Activated gamma-delta T cell (primary cell): ENCODE measurements around the gene SRP68.
"Not testable (repeated sequence)": the region's sequence is repeated elsewhere in the genome, so short reads cannot be mapped to it uniquely, and the experiment has no call there.

Experiments used
- DNase-seq: peaks from one replicate; lab custom pipeline; 2025; lab: John Stamatoyannopoulos, UW

The SRP68 gene

DNA sequence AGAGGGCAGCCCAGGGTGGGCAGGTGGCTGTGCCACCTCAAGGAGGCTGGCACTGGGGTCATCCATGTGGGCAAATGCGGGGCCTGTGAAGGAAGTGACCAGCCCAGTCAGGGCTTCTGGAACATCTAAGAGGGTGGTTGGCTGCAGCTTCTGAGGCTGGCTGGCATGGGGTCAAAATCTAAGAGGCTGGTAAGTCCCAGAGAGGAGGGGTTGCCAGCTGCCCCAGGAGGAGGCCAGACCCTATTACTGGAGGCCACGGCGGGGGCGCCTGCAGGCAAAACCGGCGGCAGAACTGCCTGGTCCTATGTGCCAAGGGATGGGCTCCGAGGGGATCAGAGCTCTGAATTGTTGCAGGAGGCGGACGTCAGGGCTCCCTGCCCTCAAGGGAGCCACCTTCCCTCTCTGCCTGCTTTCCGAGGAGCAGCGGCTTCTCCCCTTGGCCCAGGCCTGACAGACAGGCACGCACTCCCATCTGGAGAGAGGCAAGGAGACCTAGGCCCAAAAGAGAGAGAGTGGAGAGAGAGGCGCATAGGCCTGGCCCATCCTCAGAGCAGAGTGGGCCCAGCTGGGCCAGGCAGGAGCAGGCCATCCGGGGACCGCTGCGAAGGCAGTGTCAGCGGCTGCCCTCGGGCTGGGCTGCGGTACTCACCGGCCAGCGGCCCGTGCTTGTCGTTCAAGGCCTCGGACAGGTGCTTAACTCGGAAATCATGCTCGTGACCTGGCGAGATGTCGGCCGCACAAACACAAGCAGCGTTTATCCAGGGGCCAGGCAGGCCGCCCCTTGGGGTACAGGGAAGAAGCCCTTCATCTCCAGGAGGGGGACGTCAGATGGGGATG lies 17.6 kb upstream of the SRP68 start:
- DNase-seq = no peak

DNA sequence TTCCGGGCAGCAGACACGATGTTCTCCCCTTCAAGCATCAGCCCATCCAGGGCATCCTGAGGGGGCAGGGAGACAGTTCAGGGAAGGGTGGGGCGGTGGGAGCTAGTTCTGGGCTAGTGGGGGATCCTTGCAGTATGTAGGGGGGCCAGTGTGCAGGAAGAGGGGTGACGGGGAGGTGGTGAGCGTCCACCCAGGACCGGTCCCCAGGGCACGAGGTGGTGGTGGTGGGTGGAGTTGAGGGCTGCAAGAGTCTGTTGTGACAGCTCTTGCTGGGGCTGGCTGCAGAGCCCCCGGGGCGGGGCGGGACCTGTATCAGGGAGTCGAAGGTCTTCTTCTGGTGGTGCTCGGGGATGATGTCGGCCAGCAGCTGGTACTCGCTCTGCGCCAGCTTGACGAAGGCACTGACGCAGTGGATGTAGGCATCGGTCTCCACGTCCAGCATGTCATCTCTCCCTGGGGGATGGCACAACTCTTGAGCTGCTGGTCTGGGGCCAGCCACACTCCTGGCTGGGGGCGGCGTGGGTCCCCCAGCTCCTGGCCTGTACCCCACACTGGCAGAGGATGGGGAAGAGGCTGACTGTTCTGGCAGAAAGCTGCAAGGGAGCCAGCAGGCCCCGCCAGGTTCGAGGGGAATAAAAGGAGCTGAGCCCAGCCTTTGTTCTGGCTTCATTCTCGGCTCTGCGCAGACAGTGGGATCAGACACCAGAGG lies 16.7 kb upstream of the SRP68 start:
- DNase-seq = no peak

DNA sequence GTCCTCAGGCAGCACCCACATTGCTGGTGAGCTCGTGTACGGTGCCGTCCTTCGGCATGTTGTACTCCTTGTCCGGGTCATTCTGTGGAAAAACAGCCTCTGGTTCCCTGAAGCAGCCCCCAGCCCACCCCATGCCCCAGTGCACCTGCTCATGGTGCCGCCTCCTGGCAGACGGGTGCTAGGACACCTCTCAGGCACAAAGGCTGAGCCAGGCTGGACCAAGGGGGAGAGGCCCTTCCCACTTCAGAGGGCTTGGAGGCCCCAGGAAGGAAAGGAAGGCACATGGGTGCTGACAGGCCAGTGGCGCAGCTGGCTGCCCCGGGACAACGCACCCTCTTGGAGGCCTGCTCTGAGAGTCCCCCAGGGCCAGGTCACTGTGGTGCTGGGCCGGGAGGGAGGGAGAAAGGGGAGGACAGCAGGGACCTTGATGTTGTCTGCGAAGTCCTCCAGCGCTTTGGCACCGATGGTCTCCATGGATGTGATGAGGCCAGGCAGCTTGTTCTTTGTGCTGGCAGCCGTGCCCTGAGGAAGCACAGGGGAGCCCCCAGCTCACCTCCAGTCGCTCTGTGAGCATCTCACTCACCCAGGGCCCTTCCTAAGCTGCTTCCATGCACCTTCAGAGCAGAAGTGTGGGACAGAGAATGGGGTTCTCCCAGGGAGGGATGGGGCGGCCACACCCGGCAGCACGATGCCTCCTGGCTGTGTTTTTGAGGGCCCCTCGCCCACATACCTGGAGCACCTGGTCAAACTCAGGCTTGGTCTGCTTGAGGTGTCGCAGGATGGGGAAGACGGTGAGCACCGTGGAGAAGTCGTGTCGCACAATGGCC lies 15.9 kb upstream of the SRP68 start:
- DNase-seq = no peak

DNA sequence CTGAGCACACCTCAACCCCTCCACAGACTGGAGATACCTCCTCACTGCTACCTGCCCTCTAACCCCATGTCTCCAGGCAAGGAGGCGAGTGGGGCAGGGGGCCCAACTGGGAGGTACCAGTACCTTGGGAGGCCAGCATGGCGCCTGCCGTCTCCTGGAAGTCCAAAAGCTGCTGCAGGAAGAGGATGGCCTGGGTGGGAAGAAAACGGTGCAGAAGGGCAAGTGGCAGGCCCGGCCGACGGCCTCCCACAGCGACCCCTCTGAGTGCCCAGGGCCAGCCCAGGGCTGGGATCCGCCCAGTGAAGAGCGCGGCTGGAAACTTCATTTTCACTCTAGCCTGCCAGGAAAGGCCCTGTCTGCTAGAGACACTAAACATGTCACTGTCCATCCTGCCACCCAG lies 15.2 kb upstream of the SRP68 start:
- no peak for DNase-seq

DNA sequence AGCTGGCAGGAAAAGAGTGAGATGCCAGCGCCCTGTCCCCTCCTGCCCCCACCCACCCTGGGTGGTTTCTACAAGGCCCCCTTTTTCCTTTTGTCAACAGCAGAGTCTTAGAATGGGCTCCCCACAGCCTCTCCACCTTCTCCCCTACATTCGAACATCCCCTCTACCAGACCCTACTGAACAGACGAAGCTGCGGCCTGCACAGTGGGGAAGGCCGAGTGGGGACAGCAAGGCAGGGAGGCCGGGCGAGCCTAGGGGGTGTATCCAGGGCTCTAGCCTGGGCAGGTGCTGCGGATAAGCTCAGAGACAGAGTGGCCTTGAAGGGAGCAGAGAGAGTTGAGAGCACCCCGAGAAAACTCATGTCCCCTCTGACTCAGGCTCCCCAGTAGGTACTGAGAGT lies 14.1 kb upstream of the SRP68 start:
- DNase-seq = no peak

DNA sequence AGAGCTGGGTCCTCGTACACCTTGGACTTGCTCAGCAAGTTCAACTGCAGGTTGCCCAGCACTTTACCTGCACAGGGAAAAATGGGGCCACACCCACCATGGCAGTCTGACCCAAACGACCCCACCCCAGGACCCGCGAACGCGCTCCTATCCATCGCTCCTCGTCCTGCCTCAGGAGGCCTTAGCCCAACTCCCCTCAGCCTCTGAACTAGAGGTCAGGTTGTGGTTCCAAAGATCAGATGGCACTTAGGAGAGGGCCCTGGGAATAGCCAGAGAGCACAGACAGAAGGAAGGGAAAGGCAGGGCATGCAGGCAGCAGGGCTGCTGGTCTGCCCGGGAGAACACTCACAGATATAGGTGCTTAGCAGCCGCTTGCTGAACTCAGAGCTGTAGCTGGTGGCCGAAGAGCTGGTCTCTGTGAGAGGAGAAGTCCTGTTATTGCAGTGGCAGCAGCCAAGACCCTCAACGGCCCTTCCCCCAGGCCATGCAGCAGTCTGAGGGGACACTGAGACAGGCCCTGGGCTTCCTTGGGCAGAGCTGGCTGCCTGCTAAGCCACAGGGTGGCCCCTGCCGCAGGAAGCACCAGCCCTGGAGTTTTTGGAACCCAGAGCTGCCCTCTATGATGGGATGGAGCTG lies 13.5 kb upstream of the SRP68 start:
- DNase-seq = no peak

DNA sequence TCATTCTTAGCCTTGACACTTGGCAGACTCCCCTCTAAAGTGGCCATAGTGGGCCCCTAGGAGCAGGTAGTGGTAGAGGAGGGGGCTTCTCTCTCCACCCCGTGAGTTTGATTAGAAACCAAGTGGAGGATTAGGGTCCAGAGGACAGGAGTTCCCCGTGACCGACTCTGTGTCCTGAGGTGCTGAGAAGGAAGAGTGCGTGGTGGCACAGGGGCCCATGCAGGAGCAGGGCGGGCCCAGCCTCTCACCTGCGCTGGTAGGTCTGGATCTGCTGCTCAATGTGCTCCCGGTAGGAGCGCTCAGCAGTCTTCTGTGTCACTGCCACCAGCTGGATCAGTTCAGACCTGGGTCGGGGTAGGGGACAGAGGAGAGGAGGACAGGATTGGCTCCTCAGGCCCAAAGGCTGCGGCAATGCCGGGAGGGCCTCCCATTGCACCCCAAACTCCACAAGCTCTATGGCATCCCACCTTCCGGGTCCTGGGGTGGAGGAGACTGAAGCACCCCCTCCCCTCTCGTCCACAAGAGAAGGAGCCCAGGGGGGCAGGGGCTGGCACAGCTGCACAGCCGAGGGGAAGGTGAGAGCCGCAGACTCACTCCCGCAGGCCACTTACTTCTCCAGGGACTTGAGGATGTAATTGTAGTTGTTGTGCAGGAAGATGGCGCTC lies 12.9 kb upstream of the SRP68 start:
- no peak for DNase-seq

DNA sequence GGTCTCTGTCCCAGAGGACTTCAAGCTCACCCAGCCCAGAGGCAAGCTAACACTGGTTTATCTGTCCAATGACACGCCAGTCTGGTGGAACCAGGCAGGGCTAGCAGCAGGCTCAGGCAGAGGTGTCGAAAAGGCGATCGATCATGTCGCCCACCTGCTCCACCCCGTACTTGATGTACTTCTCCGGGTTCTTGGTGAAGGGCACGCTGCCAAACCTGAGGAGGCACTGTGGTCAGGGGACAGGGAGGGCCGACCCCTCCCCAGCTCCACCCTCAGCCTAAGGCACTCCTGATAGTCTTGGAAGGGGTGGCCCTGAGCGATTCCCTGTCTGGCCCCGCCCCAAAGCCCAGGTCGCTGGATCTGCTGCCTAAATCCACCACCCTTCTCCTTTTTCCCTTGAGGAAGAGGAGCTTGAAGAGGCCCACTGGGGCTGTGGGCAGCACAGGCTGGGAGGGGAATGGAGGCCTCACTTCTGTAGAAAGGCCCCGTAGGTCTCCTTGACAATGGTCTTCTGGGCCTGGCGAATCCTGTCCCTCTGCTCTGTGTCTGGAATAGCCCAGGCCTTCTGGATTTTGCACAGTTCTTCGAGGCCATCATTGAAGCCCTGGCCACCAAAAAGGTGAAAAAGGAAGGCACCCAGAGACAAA lies 11.3 kb upstream of the SRP68 start:
- DNase-seq = no peak

DNA sequence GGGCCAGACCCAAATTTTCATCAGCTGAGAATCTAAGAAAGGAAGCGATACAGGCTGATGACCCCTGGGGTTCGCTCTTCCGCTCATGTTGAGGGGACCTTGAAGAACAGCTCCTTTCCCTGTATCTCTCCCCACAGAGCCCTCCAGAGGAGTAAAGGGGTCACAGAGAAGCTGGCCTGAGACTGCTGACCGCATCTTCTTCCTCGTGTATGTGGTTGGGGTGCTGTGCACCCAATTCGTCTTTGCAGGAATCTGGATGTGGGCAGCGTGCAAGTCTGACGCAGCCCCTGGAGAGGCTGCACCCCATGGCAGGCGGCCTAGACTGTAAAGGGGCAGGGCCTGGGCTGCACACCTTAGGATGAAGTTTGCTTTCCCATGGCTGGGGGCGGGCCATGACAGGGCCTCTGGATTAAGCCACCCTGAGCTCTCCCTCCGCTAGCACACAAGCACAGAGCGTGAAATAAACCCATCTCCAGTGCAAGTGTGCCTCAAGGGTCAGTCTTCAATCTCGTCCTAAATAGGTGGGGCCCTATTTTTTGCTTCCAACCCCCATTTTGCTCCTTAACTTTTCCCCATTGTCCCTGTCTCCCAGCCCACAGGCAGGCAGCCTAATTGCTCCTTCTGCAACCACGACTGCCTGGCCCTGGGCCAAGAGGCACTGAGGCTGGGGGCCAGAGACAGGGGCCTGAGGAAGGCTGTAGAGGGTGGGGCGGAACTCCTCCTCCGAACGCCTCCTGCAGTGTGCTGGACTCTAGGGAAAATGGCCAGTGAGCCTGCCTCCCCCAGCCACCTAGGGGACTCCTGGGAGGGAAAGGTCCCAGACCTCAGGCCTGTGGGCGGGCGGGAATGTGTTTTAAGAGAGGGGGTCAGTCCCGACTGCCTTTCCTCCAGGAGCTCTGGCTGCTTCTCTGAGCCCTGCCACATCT lies 10.3 kb upstream of the SRP68 start:
- no peak for DNase-seq

DNA sequence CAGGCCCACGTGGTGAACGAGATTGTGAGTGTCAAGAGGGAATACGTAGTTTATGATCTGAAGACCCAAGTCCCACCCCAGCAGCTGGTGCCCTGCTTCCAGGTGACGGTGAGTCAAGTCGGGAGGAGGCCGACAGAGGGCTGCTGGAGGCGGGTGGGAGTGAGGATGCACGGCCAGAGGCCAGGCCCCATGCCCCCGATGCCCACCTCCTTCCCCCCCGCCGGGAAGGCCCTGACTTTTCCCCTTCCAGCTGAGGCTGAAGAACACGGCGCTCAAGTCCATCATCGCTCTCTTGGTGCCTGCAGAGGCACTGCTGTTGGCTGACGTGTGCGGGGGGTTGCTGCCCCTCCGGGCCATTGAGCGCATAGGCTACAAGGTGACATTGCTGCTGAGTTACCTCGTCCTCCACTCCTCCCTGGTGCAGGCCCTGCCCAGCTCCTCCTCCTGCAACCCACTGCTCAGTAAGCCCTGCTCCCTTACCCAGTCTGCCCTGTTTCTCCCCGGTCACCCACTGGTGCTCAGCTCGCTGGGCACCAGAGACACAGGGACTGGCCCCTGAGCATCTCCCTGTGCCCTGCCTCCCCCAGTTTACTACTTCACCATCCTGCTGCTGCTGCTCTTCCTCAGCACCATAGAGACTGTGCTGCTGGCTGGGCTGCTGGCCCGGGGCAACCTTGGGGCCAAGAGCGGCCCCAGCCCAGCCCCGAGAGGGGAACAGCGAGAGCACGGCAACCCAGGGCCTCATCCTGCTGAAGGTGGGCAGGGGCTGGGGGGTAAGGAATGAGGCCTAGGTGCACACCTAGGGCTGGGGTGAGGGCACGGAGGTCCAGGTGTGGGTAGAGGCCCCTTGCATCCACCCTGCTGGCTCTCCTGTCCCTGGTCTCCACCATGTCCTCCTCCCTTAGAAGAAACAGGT lies 9.2 kb upstream of the SRP68 start:
- no peak for DNase-seq

DNA sequence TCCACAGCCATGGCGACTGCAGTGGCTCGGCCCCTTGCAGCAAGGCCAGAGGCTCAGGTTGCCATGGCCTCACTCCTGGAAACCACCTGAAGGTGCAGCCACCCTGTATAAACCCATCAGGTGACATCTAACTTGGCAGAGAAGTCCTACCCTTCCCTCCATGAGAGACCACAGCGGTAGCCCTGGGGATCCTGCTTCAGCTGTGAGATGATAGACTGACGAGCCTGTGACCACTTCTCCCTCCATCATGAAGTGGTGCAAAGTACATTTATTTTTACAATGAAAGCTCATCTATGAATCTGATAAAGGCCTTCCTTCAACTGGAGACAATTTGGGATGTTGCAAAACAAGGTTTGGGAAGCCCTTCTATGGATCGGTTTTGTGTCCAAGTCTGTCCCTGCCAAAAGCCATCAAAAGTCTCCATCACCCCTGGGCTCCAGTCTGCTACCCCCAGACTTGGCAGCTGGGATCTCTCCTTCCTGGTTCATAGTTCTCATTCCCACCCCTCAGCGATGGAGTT lies 8.5 kb upstream of the SRP68 start:
- no peak for DNase-seq

DNA sequence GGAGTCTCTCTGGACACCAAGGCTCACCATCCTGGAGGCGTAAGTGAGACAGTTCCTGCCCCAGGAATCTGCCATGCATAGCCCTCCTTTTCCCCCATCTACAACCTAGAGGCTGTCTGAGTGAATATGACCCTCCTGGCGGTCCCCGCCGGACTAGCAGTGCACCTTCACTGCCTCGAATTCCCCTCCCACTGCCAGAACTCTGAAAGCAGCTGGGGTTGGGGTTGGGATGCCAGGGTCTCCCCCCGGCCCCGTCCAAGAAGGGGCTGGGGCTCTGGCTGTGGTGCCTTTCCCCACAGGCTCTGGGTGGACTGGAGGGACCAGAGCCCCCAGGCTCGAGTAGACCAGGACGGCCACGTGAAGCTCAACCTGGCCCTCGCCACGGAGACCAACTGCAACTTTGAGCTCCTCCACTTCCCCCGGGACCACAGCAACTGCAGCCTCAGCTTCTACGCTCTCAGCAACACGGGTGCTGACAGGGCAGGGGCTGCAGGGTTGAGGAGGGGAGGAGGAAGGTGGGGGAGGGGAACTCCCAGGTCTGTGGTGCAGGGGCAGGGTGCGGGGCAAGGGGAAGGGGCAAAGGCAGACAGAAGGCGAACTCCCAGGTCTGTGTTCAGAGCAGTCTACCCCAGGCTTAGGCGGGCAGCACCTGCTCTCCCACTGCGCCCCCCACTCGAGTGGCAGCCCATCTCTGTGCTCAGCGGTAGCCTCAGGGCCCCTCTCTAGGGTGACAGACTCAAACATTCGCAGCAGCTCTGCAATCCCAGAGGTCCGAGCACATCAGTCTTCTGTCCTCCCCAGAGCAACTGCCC lies 7.8 kb upstream of the SRP68 start:
- DNase-seq = no peak

DNA sequence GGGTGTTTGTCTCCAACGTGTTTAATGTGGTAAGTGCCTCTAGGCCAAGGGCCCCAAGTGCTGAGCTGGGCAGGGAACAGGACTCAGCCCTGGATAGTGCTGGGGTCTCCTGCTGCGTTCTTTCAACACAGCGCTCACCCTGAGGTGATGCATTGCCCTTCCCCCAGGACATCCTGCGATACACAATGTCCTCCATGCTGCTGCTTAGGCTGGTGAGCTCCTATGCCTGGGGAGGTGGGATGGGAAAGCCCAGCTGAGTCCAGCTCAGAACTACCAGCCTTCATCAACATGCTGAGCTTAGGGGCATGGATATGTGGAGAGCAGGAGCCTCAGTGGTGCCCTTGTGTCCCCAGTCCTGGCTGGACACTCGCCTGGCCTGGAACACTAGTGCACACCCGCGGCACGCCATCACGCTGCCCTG lies 7.2 kb upstream of the SRP68 start:
- DNase-seq = no peak

DNA sequence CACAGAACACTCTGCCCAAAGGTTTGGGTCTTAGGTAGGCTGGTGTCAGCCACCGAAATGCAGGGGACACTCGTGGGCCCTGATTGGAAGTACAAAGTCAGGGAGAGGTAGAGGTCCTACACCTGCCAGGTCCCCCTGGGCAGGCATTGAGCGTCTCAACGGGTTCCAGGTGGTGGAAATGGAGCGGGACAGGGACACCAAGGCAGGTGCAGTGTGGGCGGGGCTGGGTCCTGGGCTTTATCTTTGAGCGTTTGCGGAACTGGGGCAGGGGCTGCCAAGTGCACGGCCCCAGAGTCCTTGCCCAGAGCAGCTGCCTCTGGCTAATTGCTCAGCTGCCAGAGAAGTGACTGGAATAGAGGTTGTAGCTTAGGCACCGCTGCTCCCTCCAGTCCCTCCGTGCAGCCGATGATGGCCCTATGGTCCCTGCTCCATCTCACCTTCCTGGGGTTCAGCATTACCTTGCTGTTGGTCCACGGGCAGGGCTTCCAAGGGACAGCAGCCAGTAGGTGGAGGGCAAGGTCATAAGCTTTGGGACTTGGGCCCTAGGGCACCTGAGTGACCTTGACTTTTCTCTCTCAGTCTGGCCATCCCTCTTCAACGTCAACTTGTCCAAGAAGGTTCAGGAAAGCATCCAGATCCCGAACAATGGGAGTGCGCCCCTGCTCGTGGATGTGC lies 6.7 kb upstream of the SRP68 start, which contains the start of gene ZACN:
TSS of gene ZACN (plus strand) at position 323 of the 675 bp plus-strand sequence. CDS start at position 406, 83 bp downstream.
- no peak for DNase-seq

DNA sequence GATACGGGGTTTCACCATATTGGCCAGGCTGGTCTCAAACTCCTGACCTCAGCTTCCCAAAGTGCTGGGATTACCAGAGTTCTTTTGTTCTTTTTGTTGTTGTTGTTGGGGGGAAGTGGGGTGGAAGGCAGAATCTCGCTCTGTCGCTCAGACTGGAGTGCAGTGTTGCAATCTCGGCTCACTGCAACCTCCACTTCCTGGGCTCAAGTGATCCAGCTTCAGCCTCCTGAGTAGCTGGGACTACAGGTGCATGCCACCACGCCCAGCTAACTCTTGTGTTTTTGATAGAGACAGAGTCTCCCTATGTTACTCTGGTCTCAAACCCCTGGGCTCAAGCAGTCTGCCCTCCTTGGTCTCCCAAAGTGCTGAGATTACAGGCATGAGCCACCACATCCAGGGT lies 6.1 kb upstream of the SRP68 start:
- not testable (repeated sequence) for DNase-seq

DNA sequence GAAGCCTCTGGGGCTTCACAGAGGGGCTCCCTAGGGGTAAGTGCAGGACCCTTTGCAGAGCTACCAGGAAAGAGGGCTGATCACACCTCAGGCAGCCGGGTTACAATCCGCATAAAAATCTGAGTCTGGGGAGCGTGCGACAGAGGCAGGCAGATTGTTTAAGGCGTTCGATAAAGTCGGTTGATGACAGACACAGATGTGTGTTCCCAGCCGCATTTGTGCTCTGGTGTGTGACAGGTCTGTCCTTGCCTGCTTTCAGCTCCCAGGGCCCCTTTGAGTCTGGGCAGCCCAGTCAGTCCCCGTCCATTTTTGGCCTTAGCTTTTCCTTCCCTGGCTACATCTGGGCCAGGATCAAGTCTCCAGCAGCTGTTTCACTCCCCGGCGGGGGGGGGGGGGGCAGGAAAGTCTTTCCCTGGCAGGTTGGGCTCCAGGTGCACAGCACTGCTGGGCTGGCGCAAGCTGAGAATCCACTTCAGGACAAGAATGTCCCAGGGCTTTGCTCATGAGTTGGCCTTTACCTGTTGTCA lies 5.3 kb upstream of the SRP68 start:
- DNase-seq = no peak
